HEK293 (cell line): Measurements from ENCODE around the gene FGD6.
A peak's percentile ranks its signal among the peaks of the same experiment; 100 is the strongest.

Source experiments
- BCL6B ChIP-seq: fragments of 450-650 bp; formaldehyde crosslinking; IDR thresholded peaks from 2 replicates; pipeline ENCODE4 v1.5.1; 2017; ENCODE audit warnings: missing biosample characterization, missing genetic modification characterization
- KLF7 ChIP-seq: fragments of 450-650 bp; formaldehyde crosslinking; IDR thresholded peaks from 2 replicates; pipeline ENCODE4 v1.5.1; 2016; ENCODE audit warnings: missing biosample characterization, missing genetic modification characterization, borderline replicate concordance
- SCRT2 ChIP-seq: fragments of 450-650 bp; formaldehyde crosslinking; IDR thresholded peaks from 2 replicates; pipeline ENCODE4 v1.5.1; 2016; ENCODE audit warnings: missing biosample characterization, missing genetic modification characterization
- SP2 ChIP-seq: fragments of 450-650 bp; formaldehyde crosslinking; IDR thresholded peaks from 2 replicates; pipeline ENCODE4 v1.5.1; 2016; ENCODE audit warnings: missing biosample characterization, missing genetic modification characterization
- ZBTB11 ChIP-seq: fragments of 450-650 bp; formaldehyde crosslinking; conservative IDR thresholded peaks from 2 replicates; pipeline ENCODE4 v1.5.1; 2016; ENCODE audit warnings: low read depth, missing biosample characterization, missing genetic modification characterization
- ZBTB48 ChIP-seq: fragments of 450-650 bp; formaldehyde crosslinking; IDR thresholded peaks from 2 replicates; pipeline ENCODE4 v1.5.1; 2016; ENCODE audit warnings: missing biosample characterization, missing genetic modification characterization
- ZBTB49 ChIP-seq: fragments of 450-650 bp; formaldehyde crosslinking; IDR thresholded peaks from 2 replicates; pipeline ENCODE4 v1.5.1; 2016; ENCODE audit warnings: missing biosample characterization, missing genetic modification characterization, low read depth
- ZEB2 ChIP-seq: fragments of 450-650 bp; formaldehyde crosslinking; IDR thresholded peaks from 2 replicates; pipeline ENCODE4 v1.5.1; 2016; ENCODE audit warnings: missing biosample characterization, missing genetic modification characterization
- ZFP41 ChIP-seq: fragments of 450-650 bp; formaldehyde crosslinking; IDR thresholded peaks from 2 replicates; pipeline ENCODE4 v1.5.1; 2016; ENCODE audit warnings: missing biosample characterization, missing genetic modification characterization, borderline replicate concordance
- ZNF114 ChIP-seq: fragments of 450-650 bp; formaldehyde crosslinking; IDR thresholded peaks from 2 replicates; pipeline ENCODE4 v1.5.0; 2017; ENCODE audit warnings: missing biosample characterization, missing genetic modification characterization
- ZNF24 ChIP-seq: fragments of 450-650 bp; formaldehyde crosslinking; IDR thresholded peaks from 2 replicates; pipeline ENCODE4 v1.5.1; 2016; ENCODE audit warnings: missing biosample characterization, missing genetic modification characterization
- ZNF266 ChIP-seq: fragments of 450-650 bp; formaldehyde crosslinking; IDR thresholded peaks from 2 replicates; pipeline ENCODE4 v1.5.1; 2016; ENCODE audit warnings: missing biosample characterization, missing genetic modification characterization, low read depth
- ZNF394 ChIP-seq: fragments of 450-650 bp; formaldehyde crosslinking; IDR thresholded peaks from 2 replicates; pipeline ENCODE4 v1.5.1; 2016; ENCODE audit warnings: missing biosample characterization, missing genetic modification characterization, mild to moderate bottlenecking, moderate library complexity, borderline replicate concordance
- ZNF416 ChIP-seq: fragments of 450-650 bp; formaldehyde crosslinking; IDR thresholded peaks from 2 replicates; pipeline ENCODE4 v1.5.1; 2016; ENCODE audit warnings: missing biosample characterization, missing genetic modification characterization
- ZNF514 ChIP-seq: fragments of 450-650 bp; formaldehyde crosslinking; IDR thresholded peaks from 2 replicates; pipeline ENCODE4 v1.5.1; 2016; ENCODE audit warnings: missing biosample characterization, missing genetic modification characterization
- ZNF530 ChIP-seq: fragments of 450-650 bp; formaldehyde crosslinking; IDR thresholded peaks from 2 replicates; pipeline ENCODE4 v1.5.1; 2016; ENCODE audit warnings: low read depth, missing biosample characterization, missing genetic modification characterization
- ZNF549 ChIP-seq: fragments of 450-650 bp; IDR thresholded peaks from 2 replicates; pipeline ENCODE4 v1.5.1; 2018; ENCODE audit warnings: missing biosample characterization, missing genetic modification characterization, mild to moderate bottlenecking, inconsistent platforms, moderate library complexity
- ZNF555 ChIP-seq: fragments of 450-650 bp; formaldehyde crosslinking; conservative IDR thresholded peaks from 2 replicates; pipeline ENCODE4 v1.5.1; 2017; ENCODE audit warnings: missing biosample characterization, mild to moderate bottlenecking, missing genetic modification characterization, inconsistent platforms
- ZNF558 ChIP-seq: fragments of 450-650 bp; formaldehyde crosslinking; IDR thresholded peaks from 2 replicates; pipeline ENCODE4 v1.5.1; 2016; ENCODE audit warnings: missing biosample characterization, missing genetic modification characterization
- ZNF571 ChIP-seq: fragments of 450-650 bp; formaldehyde crosslinking; IDR thresholded peaks from 2 replicates; pipeline ENCODE4 v1.5.0; 2017; ENCODE audit warnings: missing biosample characterization, missing genetic modification characterization
- ZNF600 ChIP-seq: fragments of 450-650 bp; formaldehyde crosslinking; IDR thresholded peaks from 2 replicates; pipeline ENCODE4 v1.5.1; 2016; ENCODE audit warnings: missing biosample characterization, missing genetic modification characterization
- ZNF623 ChIP-seq: fragments of 450-650 bp; formaldehyde crosslinking; IDR thresholded peaks from 2 replicates; pipeline ENCODE4 v1.5.1; 2016; ENCODE audit warnings: missing biosample characterization, missing genetic modification characterization
- ZNF76 ChIP-seq: fragments of 450-650 bp; formaldehyde crosslinking; IDR thresholded peaks from 2 replicates; pipeline ENCODE4; 2016; ENCODE audit warnings: low read depth, missing biosample characterization, missing genetic modification characterization, borderline replicate concordance
- ZNF843 ChIP-seq: fragments of 450-650 bp; formaldehyde crosslinking; IDR thresholded peaks from 2 replicates; pipeline ENCODE4 v1.5.1; 2016; ENCODE audit warnings: missing biosample characterization, missing genetic modification characterization
- TF ChIP-seq, protein P1 (sequence below): fragments of 450-650 bp; IDR thresholded peaks from 2 replicates; pipeline ENCODE4 v1.5.1; 2018; ENCODE audit warnings: missing biosample characterization, missing genetic modification characterization
- TF ChIP-seq, protein P2 (sequence below): fragments of 450-650 bp; formaldehyde crosslinking; IDR thresholded peaks from 2 replicates; pipeline ENCODE4 v1.5.1; 2017; ENCODE audit warnings: missing biosample characterization, missing genetic modification characterization

Gene FGD6

GRCh38 chr12:95072900-95073697 lies 144.2 kb downstream of the FGD6 start, which contains the start of gene NR2C1 (continued):
- peak; percentile 73; the same call in 1 of the 2 replicates for TF ChIP-seq ZBTB48
- TF ChIP-seq ZNF114 (tag by site-specific recombination) = no peak
- peak; percentile 7 for TF ChIP-seq ZBTB11 (tag by site-specific recombination)
- TF ChIP-seq ZNF555 = no peak
- TF ChIP-seq ZNF514 (tag by site-specific recombination) = no peak
- no peak for TF ChIP-seq ZNF530 (tag by site-specific recombination)
- no peak for TF ChIP-seq BCL6B (tag by site-specific recombination)
- no peak for TF ChIP-seq ZNF549 (tag by site-specific recombination)
- no peak for TF ChIP-seq ZNF623 (tag by site-specific recombination)
- TF ChIP-seq ZNF394 (tag by site-specific recombination) = peak; percentile 87; the same call in 1 of the 2 replicates
- TF ChIP-seq KLF7 (tag by site-specific recombination) = peak; percentile 46; the same call in 1 of the 2 replicates
- TF ChIP-seq ZNF571 = no peak
- no peak for TF ChIP-seq ZNF266 (tag by site-specific recombination)
- no peak for TF ChIP-seq ZBTB49
- TF ChIP-seq ZNF24 (tag by site-specific recombination) = peak; percentile 83; the same call in 1 of the 2 replicates
- 0 out of 2 replicates have a peak, but pooled peaks have one; percentile 10 for TF ChIP-seq ZNF600 (tag by site-specific recombination)
- TF ChIP-seq SP2 (tag by site-specific recombination) = peak; percentile 23; the same call in 1 of the 2 replicates
- TF ChIP-seq SCRT2 (tag by site-specific recombination) = no peak
- TF ChIP-seq, protein P1, sequence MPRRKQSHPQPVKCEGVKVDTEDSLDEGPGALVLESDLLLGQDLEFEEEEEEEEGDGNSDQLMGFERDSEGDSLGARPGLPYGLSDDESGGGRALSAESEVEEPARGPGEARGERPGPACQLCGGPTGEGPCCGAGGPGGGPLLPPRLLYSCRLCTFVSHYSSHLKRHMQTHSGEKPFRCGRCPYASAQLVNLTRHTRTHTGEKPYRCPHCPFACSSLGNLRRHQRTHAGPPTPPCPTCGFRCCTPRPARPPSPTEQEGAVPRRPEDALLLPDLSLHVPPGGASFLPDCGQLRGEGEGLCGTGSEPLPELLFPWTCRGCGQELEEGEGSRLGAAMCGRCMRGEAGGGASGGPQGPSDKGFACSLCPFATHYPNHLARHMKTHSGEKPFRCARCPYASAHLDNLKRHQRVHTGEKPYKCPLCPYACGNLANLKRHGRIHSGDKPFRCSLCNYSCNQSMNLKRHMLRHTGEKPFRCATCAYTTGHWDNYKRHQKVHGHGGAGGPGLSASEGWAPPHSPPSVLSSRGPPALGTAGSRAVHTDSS (tag by site-specific recombination) = no peak
- no peak for TF ChIP-seq ZFP41 (tag by site-specific recombination)
- peak; percentile 59 for TF ChIP-seq ZNF843 (tag by site-specific recombination)
- TF ChIP-seq ZNF76 (tag by site-specific recombination) = peak; percentile 58; the same call in 1 of the 2 replicates
- TF ChIP-seq, protein P2, sequence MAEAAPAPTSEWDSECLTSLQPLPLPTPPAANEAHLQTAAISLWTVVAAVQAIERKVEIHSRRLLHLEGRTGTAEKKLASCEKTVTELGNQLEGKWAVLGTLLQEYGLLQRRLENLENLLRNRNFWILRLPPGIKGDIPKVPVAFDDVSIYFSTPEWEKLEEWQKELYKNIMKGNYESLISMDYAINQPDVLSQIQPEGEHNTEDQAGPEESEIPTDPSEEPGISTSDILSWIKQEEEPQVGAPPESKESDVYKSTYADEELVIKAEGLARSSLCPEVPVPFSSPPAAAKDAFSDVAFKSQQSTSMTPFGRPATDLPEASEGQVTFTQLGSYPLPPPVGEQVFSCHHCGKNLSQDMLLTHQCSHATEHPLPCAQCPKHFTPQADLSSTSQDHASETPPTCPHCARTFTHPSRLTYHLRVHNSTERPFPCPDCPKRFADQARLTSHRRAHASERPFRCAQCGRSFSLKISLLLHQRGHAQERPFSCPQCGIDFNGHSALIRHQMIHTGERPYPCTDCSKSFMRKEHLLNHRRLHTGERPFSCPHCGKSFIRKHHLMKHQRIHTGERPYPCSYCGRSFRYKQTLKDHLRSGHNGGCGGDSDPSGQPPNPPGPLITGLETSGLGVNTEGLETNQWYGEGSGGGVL (tag by site-specific recombination) = no peak
- TF ChIP-seq ZNF558 (tag by site-specific recombination) = no peak
- no peak for TF ChIP-seq ZNF416 (tag by site-specific recombination)
- TF ChIP-seq ZEB2 (tag by site-specific recombination) = no peak; the same call in 1 of the 2 replicates
- TF ChIP-seq, all 188 proteins: peak for 56
